HCT116 (cell line): Measurements from ENCODE around the gene IRAK2. TPM values are rescaled to one million over a fixed set of nuclear protein-coding genes. Genes with fewer than 3 reads are reported as not detected.
A peak's percentile ranks its signal among the peaks of the same experiment; 100 is the strongest.

ENCODE experiments used
- ATAC-seq: fragments of 200-7000 bp; cut with Tn5 transposase; 2 replicates; pipeline ENCODE4 v1.9.1; 2020; ENCODE audit warnings: mild to moderate bottlenecking, moderate library complexity
- BruUV-seq: library from RNA; stranded (reverse); fragments of 400-500 nt; replicated peaks from 2 replicates; lab custom pipeline; 2021; lab: Mats Ljungman, UMichigan
- CTCF ChIA-PET: fragments of 300-600 bp; sonication (Branson Sonifier 250); formaldehyde crosslinking; loops from one replicate; lab custom pipeline; 2021; ENCODE audit warnings: antibody characterized with exemption; lab: Charles Lee
- POLR2A ChIA-PET: fragments of 300-600, 350-600 bp; sonication (Branson Sonifier 250); formaldehyde crosslinking; loops from one replicate; lab custom pipeline; 2021; ENCODE audit warnings: antibody characterized with exemption; lab: Charles Lee
- RAD21 ChIA-PET, 2 experiments: fragments of 300-600 bp; sonication (Branson Sonifier 250); formaldehyde crosslinking; loops; one replicate each; lab custom pipeline; 2023; ENCODE audit warnings: low total read pairs in 2 of 2; ENCODE audit not compliant: uncharacterized antibody in 2 of 2, unreplicated experiment in 2 of 2, low non-redundant PET in 1 of 2; lab: Charles Lee
- DNase-seq: peaks from one replicate; pipeline ENCODE4 v3.0.0-alpha.2; 2010; ENCODE audit warnings: low read depth, low spot score
- H2AFZ ChIP-seq: fragments of 200-600 bp; shearing (Covaris generic), sonication (generic); 2 replicates; pipeline ENCODE4 v1.6.1; 2017; ENCODE audit warnings: low read depth, mixed run types, mixed read lengths, antibody characterized with exemption, low read length; ENCODE audit not compliant: poor library complexity, severe bottlenecking
- H3K27ac ChIP-seq: 2 replicates; pipeline ENCODE4 v1.5.1; 2012; ENCODE audit warnings: low read depth, low read length
- H3K27me3 ChIP-seq: fragments of 200-600 bp; sonication (generic); 2 replicates; pipeline ENCODE4 v1.6.1; 2016; ENCODE audit warnings: mixed run types, low read length, mixed read lengths; ENCODE audit not compliant: insufficient read depth
- H3K36me3 ChIP-seq, 2 experiments: fragments of 200-500 bp in 1 of 2; fragments of 200-600 bp in 1 of 2; sonication (Bioruptor generic) in 1 of 2; sonication (generic) in 1 of 2; 2 replicates each; pipeline versions ENCODE4 v1.5.1 to v1.6.1; 2014 to 2016; ENCODE audit warnings: low read length in 2 of 2, inconsistent platforms in 1 of 2, mixed read lengths in 1 of 2, mixed run types in 1 of 2; ENCODE audit not compliant: insufficient read depth in 2 of 2, control insufficient read depth in 1 of 2
- H3K4me1 ChIP-seq, 2 experiments: fragments of 200-600 bp in 1 of 2; sonication (generic) in 1 of 2; 2 replicates each; pipeline versions ENCODE4 v1.5.1 to v1.6.1; 2012 to 2017; ENCODE audit warnings: low read length in 2 of 2, inconsistent platforms in 1 of 2, mild to moderate bottlenecking in 1 of 2, mixed read lengths in 1 of 2, mixed run types in 1 of 2, moderate library complexity in 1 of 2; ENCODE audit not compliant: insufficient read depth in 2 of 2, control insufficient read depth in 1 of 2
- H3K4me2 ChIP-seq: fragments of 200-600 bp; sonication (generic); 2 replicates; pipeline ENCODE4 v1.6.1; 2017; ENCODE audit warnings: mixed run types, low read length, mixed read lengths
- H3K4me3 ChIP-seq, 2 experiments: fragments of 200-600 bp in 1 of 2; sonication (generic) in 1 of 2; replicated peaks in 1 of 2; 2 replicates each; pipeline ENCODE4 v1.5.1; 2011 to 2016; ENCODE audit warnings: low read length in 2 of 2, control low read depth in 1 of 2, low read depth in 1 of 2, mild to moderate bottlenecking in 1 of 2, mixed read lengths in 1 of 2, mixed run types in 1 of 2
- H3K79me2 ChIP-seq: fragments of 200-600 bp; sonication (generic); 2 replicates; pipeline ENCODE4 v1.6.1; 2017; ENCODE audit warnings: mild to moderate bottlenecking, mixed run types, low read length, moderate library complexity, mixed read lengths; ENCODE audit not compliant: insufficient read depth
- H3K9ac ChIP-seq: fragments of 200-600 bp; sonication (generic); 2 replicates; pipeline ENCODE4 v1.6.1; 2016; ENCODE audit warnings: low read length, mixed read lengths
- H3K9me2 ChIP-seq: fragments of 200-600 bp; sonication (generic), shearing (Covaris generic); 2 replicates; pipeline ENCODE4 v1.6.1; 2017; ENCODE audit warnings: mixed run types, mild to moderate bottlenecking, moderate library complexity; ENCODE audit not compliant: insufficient read depth
- H3K9me3 ChIP-seq, 2 experiments: fragments of 200-500 bp in 1 of 2; fragments of 200-600 bp in 1 of 2; sonication (Bioruptor generic) in 1 of 2; sonication (generic) in 1 of 2; 2 replicates each; pipeline ENCODE4 v1.6.1; 2014 to 2017; ENCODE audit warnings: low read length in 2 of 2, mixed read lengths in 2 of 2, inconsistent platforms in 1 of 2, low read depth in 1 of 2, mild to moderate bottlenecking in 1 of 2, mixed run types in 1 of 2, moderate library complexity in 1 of 2; ENCODE audit not compliant: control insufficient read depth in 1 of 2, insufficient read depth in 1 of 2
- H4K20me1 ChIP-seq: fragments of 200-600 bp; sonication (generic), shearing (Covaris generic); 2 replicates; pipeline ENCODE4 v1.6.1; 2017; ENCODE audit warnings: mixed run types, mild to moderate bottlenecking, moderate library complexity; ENCODE audit not compliant: insufficient read depth
- EGR1 ChIP-seq: IDR thresholded peaks from 2 replicates; pipeline ENCODE4 v1.6.1; 2012; ENCODE audit warnings: low read depth
- FOSL1 ChIP-seq: IDR thresholded peaks from 2 replicates; pipeline ENCODE4 v1.6.1; 2012; ENCODE audit warnings: low read depth
- SP1 ChIP-seq: IDR thresholded peaks from 2 replicates; pipeline ENCODE4 v1.6.1; 2012; ENCODE audit warnings: low read depth
- YY1 ChIP-seq: IDR thresholded peaks from 2 replicates; pipeline ENCODE4 v1.6.1; 2011; ENCODE audit warnings: low read length, low read depth, moderate library complexity, mild to moderate bottlenecking; ENCODE audit not compliant: insufficient replicate concordance; ENCODE audit errors: extremely low read depth
- ZFX ChIP-seq: fragments of 450-650 bp; IDR thresholded peaks from 2 replicates; pipeline ENCODE4 v1.6.1; 2017
- intact Hi-C: fragments of 100-400 bp; cut with micrococcal nuclease; formaldehyde crosslinking; loops from 2 replicates; pipeline ENCODE4 v1.10.0; 2022
- total RNA-seq: library from RNA; stranded (reverse); gene quantifications from one replicate; pipeline ENCODE4 v1.2.1, GENCODE V29; 2021; ENCODE audit not compliant: unreplicated experiment
- TF ChIP-seq, protein P1 (sequence below): IDR thresholded peaks from 2 replicates; pipeline ENCODE4 v1.6.1; 2012
- TF ChIP-seq, protein P2 (sequence below): IDR thresholded peaks from 2 replicates; pipeline ENCODE4 v1.6.1; 2012
- TF ChIP-seq, protein P3 (sequence below): IDR thresholded peaks from 2 replicates; pipeline ENCODE4 v1.6.1; 2011; ENCODE audit warnings: mild to moderate bottlenecking, low read length, moderate library complexity; ENCODE audit not compliant: insufficient replicate concordance; ENCODE audit errors: extremely low read depth
- TF ChIP-seq, protein P4 (sequence below): IDR thresholded peaks from 2 replicates; pipeline ENCODE4 v1.6.1; 2012; ENCODE audit warnings: low read depth

Gene IRAK2
- total RNA-seq, 1 experiment from 2014 or later: 3.6 TPM

DNA sequence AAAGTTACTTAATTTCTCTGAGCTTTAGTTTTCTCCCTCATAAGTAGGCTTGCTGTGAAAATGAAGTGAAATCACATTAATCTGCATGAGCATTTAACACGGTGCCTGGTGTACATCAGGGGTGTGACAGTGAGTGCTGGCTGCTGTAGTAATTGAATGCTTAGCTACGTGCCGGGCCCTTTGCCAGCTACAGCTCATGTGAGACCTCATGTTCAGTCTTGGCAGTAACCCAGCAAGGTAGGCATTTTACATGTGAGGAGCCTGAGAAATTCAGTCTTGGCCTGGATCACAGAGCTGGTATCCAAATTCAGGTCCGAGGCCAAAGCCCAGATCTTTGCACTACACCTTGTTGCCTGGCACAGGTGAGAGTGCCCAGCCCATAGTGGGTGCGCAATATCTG lies 118.9 kb downstream of the IRAK2 start:
- H3K9me3 ChIP-seq: no peaks in the 10 kb centered on the region
- ATAC-seq: no peak
- H3K4me2 ChIP-seq: no peak overlapping the region
- H3K9ac ChIP-seq: no peak overlapping the region
- H3K79me2 ChIP-seq: no peaks in the 10 kb centered on the region
- no peak overlapping the region for H3K27ac ChIP-seq
- no peak overlapping the region for H2AFZ ChIP-seq
- intact Hi-C loops: no loop called here
- ChIA-PET CTCF (no interaction called here), RAD21 (no interaction called here), POLR2A (no interaction called here)
- no peaks in the 10 kb centered on the region for H3K9me2 ChIP-seq
- peaks cover 12 to 32% of the 10 kb centered on the region in 2 experiments; a peak in 3 of 4 replicates for H3K36me3 ChIP-seq
- H3K27me3 ChIP-seq: no peaks in the 10 kb centered on the region
- TSS peak; percentile 6 for BruUV-seq
- 0 out of 2 replicates have a peak, but pooled peaks cover 4% of the 10 kb centered on the region for H4K20me1 ChIP-seq
- H3K4me3 ChIP-seq: no peak overlapping the region
- no peak for DNase-seq
- TF ChIP-seq, protein P1, sequence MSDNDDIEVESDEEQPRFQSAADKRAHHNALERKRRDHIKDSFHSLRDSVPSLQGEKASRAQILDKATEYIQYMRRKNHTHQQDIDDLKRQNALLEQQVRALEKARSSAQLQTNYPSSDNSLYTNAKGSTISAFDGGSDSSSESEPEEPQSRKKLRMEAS: no peak
- TF ChIP-seq, protein P2, sequence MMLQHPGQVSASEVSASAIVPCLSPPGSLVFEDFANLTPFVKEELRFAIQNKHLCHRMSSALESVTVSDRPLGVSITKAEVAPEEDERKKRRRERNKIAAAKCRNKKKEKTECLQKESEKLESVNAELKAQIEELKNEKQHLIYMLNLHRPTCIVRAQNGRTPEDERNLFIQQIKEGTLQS: no peak
- no peak for TF ChIP-seq ZFX
- TF ChIP-seq, protein P3, sequence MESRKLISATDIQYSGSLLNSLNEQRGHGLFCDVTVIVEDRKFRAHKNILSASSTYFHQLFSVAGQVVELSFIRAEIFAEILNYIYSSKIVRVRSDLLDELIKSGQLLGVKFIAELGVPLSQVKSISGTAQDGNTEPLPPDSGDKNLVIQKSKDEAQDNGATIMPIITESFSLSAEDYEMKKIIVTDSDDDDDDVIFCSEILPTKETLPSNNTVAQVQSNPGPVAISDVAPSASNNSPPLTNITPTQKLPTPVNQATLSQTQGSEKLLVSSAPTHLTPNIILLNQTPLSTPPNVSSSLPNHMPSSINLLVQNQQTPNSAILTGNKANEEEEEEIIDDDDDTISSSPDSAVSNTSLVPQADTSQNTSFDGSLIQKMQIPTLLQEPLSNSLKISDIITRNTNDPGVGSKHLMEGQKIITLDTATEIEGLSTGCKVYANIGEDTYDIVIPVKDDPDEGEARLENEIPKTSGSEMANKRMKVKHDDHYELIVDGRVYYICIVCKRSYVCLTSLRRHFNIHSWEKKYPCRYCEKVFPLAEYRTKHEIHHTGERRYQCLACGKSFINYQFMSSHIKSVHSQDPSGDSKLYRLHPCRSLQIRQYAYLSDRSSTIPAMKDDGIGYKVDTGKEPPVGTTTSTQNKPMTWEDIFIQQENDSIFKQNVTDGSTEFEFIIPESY: no peak
- TF ChIP-seq SP1: no peak
- TF ChIP-seq, protein P4, sequence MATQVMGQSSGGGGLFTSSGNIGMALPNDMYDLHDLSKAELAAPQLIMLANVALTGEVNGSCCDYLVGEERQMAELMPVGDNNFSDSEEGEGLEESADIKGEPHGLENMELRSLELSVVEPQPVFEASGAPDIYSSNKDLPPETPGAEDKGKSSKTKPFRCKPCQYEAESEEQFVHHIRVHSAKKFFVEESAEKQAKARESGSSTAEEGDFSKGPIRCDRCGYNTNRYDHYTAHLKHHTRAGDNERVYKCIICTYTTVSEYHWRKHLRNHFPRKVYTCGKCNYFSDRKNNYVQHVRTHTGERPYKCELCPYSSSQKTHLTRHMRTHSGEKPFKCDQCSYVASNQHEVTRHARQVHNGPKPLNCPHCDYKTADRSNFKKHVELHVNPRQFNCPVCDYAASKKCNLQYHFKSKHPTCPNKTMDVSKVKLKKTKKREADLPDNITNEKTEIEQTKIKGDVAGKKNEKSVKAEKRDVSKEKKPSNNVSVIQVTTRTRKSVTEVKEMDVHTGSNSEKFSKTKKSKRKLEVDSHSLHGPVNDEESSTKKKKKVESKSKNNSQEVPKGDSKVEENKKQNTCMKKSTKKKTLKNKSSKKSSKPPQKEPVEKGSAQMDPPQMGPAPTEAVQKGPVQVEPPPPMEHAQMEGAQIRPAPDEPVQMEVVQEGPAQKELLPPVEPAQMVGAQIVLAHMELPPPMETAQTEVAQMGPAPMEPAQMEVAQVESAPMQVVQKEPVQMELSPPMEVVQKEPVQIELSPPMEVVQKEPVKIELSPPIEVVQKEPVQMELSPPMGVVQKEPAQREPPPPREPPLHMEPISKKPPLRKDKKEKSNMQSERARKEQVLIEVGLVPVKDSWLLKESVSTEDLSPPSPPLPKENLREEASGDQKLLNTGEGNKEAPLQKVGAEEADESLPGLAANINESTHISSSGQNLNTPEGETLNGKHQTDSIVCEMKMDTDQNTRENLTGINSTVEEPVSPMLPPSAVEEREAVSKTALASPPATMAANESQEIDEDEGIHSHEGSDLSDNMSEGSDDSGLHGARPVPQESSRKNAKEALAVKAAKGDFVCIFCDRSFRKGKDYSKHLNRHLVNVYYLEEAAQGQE: no peak
- no peak for TF ChIP-seq EGR1
- no peak for TF ChIP-seq FOSL1
- TF ChIP-seq YY1: no peak
- peaks cover 0 to 9% of the 10 kb centered on the region in 2 experiments; a peak in 2 of 4 replicates for H3K4me1 ChIP-seq
